Measurements from ENCODE around the gene HMGB1. TPM values are rescaled to one million over a fixed set of nuclear protein-coding genes. Genes with fewer than 3 reads are reported as not detected.
"Not testable (repeated sequence)": the region's sequence is repeated elsewhere in the genome, so short reads cannot be mapped to it uniquely, and the experiment has no call there.

HMGB1 gene
- total RNA-seq, 1 donor from 2014 or later = 271 TPM

- ATAC-seq = no peak
Observed at GRCh38 chr13:30465343-30465592, 468 bp downstream of the HMGB1 start.

- peak; percentile 78 for ATAC-seq
Observed at GRCh38 chr13:30464496-30465342, 1.0 kb downstream of the HMGB1 start.

DNA sequence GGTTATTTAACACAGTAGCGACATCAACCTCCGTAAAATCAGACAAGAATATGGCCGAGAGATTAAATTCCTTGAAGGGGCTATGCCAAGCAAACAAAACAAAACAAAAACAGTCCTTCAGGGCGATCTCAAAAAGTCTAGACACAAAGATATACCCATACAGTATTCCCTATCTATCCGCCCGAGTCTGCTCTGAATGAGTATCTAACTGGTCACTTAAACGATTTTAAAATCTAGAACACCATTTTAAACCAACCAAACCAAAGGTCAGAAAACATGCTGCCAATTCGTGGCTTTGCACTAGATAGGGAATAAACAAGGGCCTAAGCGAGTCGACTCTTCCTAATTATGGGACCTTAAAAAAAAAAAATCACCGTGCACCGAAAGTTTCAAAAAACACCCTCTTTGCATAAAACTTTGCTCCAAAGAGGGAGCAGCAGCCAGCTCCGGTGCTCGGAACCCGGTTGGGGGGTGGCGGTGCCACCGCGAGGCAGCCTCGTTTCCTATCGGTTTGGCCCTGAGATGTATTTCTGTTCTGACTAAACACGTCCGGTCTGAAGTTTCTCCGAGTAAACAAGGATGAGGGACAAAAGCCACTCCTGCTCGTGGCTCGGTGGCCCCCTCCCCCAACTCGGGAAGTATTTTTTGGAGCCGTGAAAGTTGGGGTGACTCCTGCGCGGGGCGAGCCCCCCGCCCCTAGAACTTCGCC is 1.8 kb downstream of the HMGB1 start:
- peak; percentile 16 for ATAC-seq

DNA sequence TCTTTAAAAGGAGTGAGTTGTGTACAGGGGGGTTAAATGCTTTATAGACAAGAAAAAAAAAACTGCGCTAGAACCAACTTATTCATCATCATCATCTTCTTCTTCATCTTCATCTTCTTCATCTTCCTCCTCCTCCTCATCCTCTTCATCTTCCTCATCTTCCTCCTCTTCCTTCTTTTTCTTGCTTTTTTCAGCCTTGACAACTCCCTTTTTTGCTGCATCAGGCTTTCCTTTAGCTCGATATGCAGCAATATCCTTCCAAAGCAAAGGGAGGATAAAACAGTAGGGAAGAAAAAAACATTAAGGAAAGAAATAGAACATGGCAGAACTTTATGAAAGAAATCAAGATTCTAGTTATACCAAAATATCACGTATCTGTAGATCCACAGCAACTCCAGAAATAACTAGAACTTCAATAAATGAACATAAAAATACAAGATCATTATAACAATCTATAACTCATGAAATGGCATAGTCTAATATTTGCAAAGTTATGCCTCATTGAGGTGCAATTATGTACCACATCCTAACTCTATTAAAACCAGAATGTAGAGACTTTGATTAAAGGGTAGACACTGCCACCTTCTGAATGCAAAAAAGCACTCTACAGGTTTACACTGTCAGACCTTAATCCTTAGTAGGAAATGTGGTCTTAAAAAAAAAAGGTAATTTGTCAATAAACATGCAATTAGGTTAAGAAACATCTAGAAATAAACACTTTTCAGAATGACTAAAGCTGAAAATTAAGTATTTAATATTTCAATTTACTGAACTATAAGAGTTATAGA is 4.3 kb downstream of the HMGB1 start:
- not testable (repeated sequence) for ATAC-seq

- no peak for ATAC-seq
Observed at GRCh38 chr13:30457306-30457891, 8.3 kb downstream of the HMGB1 start.

DNA sequence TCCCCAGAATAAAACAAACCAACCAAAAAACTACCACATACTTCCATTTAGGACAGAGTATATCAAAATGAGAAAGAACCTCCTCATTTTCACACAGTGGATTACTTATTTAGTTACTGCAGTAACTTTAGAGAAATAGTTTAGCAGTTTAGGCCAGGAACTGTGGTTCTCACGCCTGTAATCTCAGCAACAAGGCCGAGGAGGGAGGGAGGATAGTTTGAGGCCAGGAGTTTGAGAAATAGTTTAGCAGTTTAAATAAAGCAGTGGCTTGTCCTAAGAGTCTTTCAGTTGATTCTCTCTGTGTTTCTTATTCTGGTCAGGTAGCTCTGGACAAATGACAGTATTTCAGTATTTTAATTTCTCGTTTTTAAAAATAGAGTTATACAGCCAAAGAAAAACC is 9.4 kb downstream of the HMGB1 start:
- ATAC-seq = no peak

GRCh38 chr13:30454991-30455390 is 10.7 kb downstream of the HMGB1 start:
- peak; percentile 43 for ATAC-seq

DNA sequence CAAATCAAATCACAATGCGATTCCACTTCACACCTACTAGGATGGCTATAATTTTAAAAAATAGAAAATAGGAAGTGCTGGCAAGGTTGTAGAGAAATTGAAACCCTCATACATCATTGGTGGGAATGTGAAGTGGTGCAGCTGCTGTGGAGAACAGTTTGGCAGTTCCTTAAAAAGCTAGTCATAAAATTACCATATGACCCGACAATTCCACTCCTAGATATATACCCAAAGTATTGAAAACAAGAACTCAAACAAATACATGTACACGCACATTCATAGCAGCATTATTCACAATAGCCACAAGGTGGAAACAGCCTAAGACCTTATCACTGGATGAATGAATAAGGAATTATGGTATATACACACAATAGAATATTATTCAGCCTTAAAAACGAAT is 12.0 kb downstream of the HMGB1 start:
- no peak for ATAC-seq

DNA sequence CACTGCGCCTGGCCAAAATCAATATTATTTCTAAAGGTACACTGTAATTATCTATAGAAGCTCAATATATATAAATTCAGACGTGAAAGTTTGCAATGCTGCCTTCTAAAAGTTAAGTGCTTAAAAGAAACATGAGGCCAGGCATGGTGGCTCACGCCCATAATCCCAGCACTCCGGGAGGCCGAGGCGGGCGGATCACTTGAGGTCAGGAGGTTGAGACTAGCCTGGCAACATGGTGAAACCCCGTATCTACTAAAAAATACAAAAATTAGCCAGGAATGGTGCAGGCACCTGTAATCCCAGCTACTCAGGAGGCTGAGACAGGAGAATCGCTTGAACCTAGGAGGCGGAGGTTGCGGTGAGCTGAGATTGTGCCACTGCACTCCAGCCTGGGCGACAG is 14.3 kb downstream of the HMGB1 start:
- not testable (repeated sequence) for ATAC-seq

- no peak for ATAC-seq
Observed at GRCh38 chr13:30450066-30450465, 15.7 kb downstream of the HMGB1 start.

GRCh38 chr13:30448441-30448840 is 17.3 kb downstream of the HMGB1 start:
- no peak for ATAC-seq

DNA sequence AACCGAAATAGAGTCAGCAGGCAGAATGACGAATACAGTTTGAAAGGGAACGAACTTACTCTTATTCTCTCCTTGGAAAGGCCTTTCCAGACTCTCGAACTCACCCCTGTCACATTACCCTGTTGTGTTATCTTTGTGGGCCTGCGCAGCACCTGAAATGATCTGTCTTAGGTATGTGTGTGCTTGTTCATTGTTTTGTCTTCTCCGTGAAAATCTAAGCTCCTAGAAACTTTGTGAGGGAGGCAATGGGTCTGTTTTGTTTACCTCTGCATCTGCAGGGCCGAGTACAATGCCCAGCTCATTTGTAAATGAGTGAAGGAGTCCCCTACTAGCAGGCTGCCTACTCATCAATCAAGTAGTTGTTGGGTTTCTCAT is 19.6 kb downstream of the HMGB1 start:
- ATAC-seq = peak; percentile 33

DNA sequence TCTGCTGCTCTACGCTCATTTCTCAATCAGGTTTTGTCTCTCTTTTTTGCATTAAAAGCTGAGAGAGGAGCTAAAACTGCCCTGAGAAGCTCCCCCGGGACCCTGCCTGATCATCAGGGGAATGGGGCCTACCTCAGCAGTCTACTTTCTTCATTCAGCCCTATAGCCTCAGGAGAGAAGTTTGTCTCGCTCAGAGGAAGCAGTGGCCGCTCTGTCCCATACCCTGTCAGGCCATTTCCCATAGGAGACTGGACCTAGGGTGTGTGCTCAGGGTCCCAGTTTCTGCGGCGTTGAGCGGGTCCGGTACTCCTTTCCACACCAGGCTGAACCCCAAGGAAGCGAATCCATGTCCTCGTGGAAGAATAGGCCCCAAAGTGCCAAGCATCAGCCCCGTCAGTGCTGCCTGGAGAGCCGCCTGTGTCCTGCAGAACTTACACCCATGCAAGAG is 21.8 kb downstream of the HMGB1 start:
- peak; percentile 14 for ATAC-seq

GRCh38 chr13:30443491-30443890 is 22.2 kb downstream of the HMGB1 start:
- ATAC-seq = not testable (repeated sequence)

- no peak for ATAC-seq
Observed at GRCh38 chr13:30442926-30443325, 22.8 kb downstream of the HMGB1 start.

DNA sequence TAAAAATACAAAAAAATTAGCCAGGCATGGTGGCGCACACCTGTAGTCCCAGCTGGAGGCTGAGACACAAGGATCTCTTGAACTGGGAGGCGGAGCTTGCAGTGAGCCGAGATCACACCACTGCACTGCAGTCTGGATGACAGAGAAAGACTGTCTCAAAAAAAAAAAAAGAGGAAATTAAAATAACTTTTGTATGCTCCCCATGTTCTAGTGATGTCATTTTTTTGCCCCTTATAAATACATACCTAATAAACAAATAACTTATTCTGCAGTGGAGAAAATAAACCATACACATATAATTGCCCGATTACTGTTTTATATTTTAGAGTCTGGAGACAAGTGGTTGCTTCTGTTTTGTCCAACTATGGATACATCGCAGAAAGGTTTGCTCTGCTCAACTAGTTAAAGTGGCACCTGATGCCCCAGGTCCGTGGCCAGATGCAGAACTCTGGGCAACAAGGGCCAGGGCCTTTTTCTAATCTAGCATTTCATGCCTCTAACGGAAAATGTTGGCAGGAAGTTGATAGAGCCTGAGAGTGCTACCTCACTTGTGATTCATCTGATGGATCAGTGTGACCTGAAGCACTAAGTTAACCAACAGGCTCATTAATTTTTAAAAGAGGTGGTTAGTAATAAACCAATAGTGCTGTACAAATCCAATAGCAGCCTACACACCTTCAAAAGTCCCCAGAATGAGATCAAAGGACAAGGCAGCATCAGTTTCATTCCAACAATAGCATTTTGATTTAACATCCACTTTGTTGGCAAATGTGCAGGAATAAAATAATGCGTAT is 24.6 kb downstream of the HMGB1 start:
- ATAC-seq = no peak

- ATAC-seq = no peak
Observed at GRCh38 chr13:30438286-30438685, 27.4 kb downstream of the HMGB1 start.

DNA sequence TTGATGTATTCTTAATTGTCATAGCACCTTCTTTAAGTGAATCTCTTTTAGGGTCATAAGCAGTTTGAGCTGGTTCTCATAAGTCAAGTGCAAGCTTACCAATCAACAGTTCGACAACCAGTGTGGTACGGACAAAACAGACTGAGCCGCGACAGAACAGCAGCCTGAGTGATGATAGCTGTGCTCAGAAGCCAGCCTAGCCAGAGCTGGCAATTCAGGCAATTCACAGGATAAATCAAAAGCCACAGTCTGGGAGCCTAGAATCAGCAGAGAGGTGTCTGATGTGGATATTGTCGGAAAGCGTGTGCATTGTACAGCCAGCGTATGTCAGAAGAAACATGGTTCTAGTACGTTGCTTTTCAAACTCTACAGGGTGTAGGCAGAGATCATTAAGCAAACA is 28.6 kb downstream of the HMGB1 start:
- no peak for ATAC-seq

GRCh38 chr13:30435911-30436451 is 29.8 kb downstream of the HMGB1 start:
- ATAC-seq = no peak

DNA sequence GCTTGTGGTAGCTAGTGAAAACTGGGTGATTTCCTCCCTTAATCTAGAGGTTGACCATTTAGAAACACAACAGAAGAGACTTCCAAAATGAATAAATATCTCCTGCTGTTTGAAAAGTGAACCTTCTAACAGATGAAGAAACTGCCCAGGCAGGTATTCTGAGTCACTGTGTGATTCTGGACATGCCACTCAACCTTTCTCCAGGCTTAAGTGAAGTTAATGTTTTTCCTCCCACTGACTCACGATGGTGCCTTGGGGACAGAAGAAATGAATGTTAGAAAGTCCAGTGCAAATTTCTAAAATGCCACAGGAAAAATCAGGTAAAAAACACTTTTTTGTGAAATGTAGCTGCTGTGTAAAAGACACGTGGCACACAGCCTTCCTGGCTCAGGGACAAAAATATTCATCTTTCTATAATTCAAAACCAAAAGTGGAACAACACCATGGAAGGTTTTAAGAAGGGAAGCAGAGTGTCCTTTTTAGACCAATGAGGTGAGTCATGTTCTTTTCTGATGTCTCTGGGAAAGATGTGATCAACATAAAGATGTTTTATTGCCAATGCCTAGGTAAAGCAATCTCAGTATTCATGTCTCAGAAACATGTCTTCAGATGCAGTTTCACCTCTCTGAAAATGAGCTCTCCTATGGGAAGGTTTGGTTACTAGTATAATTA is 34.3 kb downstream of the HMGB1 start:
- peak; percentile 90 for ATAC-seq

All from esophagus mucosa (tissue), 1 donor.